GM19193 (cell line): ENCODE measurements around the gene COG7.

Source experiments
- POLR2A ChIP-seq: IDR thresholded peaks from 4 replicates; pipeline ENCODE4 v1.6.1; 2011; ENCODE audit not compliant: insufficient read depth, insufficient read length; ENCODE audit errors: extremely low read depth

Gene COG7

DNA sequence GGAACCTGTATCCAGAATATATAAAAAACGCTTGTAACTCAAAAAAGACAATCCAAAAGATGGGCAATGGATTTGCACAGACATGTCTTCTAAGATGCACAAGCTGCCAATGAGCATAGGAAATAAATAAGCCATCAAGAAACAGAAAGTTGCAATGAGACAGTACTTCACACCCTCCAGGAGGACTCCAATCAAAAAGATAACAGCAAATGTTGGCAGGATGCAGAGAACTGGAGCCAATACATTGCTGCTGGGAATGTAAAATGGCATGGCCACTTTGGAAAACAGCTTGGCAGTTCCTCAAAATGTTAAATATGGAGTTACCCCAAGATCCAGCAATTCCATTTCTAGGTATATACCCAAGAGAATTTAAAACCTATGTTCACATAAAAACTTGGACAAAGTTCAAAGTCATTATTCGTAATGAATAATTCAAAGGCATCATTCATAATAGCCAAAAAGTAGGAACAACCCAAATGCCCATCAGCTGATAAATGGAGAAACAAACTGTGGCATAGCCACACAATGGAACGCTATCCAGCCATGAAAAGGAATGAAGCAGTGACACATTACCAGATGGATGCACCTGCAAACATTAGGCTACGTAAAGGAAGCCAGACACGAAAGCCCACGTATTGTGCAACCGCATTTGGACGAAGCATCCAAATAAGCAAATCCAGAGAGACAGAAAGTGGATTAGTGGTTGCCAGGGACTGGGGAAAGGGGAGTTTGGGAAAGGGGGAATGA, 31.7 kb upstream of the COG7 start:
- TF ChIP-seq POLR2A = no peak

DNA sequence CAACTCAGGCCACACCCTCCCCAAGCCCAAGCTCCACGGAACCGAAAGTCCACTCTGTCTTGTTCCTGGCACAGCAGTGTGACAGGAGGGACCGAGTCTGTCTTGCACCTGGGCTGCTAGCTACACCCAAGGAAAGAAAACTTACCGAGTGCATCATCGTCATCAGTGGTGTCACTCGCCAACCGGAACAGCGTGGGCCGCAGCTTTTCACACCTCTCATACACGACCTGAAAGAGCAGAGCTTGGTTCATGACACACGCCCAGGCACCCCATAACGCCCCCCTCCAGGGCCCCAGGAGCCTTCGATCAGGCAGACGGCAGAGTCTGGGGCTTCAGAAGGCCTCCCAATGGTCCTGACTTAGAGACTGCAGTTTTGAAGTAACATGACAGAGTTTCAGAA, 29.8 kb upstream of the COG7 start:
- no peak for TF ChIP-seq POLR2A

DNA sequence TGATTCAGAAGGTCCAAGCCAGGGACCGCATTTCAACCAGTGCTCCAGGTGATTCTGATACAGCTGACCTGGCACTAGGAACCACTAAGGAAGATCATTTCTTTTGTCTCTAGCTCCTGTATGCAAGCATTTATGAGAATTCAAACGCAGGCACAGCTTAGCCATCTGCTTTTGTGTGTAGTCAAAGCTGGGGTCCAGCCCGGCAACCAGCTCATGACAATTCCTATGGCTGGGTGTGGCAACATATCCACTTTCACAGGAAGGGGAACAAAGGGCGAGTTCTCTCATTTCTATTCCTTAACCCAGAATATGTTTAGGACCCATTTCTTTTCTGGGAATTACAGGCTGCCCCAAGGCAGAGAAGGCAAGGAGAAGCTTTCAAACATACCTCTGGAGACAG, 27.3 kb upstream of the COG7 start:
- TF ChIP-seq POLR2A = no peak

DNA sequence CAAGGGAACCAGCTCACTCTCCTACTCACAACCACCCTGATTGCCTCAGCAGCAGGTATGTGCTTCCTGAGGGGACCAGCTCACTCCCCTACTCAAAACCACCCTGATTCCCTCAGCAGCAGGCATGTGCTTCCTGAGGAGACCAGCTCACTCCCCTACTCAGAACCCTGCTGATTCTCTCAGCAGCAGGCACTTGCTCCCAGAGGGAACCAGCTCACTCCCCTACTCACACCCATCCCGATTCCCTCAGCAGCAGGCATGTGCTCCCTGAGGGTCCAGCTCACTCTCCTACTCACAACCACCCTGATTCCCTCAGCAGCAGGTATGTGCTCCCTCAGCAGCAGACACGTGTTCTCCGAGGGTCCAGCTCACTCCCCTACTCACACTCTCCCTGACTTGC, 26.1 kb upstream of the COG7 start:
- no peak for TF ChIP-seq POLR2A

DNA sequence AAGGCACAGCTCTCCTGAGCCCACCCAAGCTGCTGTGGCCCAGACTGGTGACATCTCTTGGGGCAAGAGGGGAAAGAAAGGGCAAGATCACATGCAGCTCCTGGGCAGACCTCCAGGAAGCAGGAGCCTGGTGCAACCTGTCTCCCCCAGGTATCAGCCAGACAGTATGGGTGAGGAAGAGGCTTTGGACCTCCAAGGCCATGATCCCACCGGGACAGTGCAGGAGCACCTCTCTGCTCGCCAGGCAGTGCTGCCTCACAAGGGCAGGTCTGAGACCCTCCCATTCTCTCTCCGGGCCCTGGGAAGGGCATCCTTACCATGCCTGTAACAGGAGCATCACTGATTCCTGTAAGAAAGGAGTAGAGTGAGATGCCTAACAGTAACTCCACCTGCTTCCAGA, 25.6 kb upstream of the COG7 start:
- TF ChIP-seq POLR2A = no peak

DNA sequence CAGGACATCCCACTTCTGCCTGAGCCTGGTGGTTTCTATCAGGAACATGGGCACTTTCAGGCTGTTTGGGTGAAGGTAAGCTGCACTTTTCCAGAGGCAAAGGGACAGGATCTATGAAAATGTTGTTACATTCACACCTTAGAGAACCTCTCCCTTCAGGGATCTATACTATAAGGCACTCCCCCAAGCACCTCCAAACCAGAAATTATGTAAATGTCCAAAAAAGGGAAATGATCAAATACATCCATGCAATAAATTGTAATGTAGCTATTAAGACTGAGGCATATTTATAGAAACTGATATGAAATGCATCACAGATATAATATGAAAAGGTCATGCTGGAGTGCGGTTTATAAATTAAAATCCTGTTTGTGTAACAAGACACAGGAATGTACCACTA, 23.3 kb upstream of the COG7 start:
- TF ChIP-seq POLR2A = no peak

DNA sequence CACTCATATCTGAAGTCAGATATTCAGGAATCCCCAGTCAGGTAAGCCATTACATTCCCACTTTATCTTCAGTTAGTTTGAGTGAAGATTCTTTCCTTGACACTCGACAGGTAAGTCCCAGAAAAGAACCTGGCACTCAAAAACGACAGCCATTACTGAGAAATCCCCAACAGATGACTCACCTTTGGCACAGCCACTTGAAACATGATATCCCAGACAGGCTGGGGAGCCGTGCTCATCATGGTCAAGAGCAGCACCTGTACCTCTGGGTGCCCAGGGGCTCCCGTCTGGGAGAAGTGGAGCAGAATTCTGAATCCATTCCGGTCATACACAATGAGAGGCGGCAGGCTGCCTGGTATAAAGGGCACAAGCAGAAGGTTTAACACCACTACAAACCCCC, 16.8 kb upstream of the COG7 start:
- no peak for TF ChIP-seq POLR2A

DNA sequence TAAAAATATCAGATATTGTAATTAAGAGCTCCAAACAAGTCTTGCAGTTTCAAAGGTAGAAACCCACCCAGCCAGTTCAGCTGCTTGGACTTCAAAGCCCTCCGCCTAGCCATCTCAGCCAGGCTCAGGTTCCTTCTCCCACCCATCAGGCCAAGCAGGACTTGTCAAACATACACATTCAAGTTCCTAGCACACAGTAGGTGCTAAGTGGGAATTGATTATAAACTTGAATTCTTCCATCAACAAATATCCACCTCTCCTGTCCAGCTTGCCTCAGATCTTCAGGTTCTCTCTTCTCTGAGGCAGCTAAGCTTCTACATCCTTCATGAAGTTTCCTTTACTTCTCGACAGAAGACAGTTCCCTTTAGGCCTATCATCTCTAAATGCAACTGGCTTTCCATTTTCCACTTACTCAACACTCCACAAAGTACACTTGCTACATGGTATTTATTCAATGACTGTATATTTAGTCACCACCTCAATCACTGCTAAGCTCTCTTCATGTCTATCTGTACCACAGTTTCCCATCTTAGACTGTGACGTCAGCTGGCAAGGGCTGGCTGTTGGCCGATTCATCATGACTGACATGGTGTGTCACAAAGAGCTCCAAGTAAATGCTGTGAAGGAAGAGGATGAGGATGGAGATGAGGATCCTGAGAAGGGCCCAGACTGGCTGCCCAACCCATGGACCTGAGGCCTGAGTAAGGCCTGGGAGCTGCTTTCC, 13.3 kb upstream of the COG7 start:
- TF ChIP-seq POLR2A = no peak

DNA sequence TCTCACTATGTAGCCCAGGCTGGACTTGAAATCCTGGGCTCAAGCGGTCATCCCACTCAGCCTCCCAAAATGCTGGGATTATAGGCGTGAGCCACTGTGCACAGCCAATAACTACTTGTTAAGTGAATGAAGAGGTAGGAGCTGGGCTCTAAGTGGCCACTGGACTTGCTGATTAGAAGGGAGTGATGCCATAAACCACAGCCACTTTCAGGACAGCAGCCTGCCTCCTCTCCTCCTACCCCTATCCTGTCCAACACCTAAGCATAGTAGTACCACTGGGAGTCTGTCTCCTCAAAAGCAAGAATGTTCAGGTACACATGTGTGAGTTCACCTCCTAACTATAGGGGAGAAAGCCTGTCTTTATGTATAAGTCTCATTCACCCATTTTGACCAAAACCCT, 12.2 kb upstream of the COG7 start:
- no peak for TF ChIP-seq POLR2A

DNA sequence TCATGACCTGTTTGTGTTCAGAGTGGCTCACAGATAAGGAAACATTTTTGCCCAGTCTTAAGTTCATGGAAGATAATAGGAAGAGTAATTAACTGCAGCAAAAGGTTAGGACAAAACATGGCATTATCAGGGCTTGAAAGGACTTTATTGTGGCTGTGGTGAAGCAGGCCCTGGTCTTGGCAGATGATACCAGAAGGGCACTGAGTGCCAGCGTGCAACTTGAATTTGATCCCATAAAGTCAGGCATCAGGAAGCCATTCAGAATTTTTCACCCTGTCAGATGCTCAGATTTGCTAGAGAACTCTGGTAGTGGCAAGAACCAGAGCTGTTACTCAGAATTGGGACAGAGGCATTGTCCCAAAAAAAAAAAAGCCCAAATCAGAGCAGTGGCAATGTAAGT, 11.2 kb upstream of the COG7 start:
- no peak for TF ChIP-seq POLR2A

DNA sequence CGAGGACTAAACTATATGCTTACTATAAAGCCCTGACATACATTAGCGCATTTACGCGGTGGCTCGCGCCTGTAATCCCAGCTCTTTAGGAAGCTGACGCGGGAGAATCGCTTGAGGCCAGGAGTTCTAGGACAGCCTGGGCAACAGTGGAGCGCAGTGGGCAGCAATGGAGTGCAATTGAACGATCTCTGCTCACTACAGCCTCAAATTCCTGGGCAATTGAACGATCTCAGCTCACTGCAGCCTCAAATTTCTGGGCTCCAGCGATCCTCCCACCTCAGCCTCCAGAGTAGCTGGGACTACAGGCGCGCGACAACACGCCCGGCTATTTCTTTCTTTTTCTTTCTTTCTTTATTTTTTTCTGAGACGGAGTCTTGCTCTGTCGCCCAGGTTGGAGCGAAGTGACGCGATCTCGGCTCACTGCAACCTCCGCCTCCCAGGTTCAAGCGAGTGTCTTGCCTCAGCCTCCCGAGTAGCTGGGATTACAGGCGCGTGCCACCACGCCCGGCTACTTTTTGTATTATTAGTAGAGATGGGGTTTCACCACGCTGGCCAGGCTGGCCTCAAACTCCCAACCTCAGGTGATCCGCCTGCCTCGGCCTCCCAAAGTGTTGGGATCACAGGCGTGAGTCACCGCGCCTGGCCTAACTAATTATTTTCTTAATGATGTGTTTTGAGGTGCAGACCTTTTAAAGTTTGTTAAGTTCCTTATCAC, 506 bp upstream of the COG7 start:
- no peak for TF ChIP-seq POLR2A

DNA sequence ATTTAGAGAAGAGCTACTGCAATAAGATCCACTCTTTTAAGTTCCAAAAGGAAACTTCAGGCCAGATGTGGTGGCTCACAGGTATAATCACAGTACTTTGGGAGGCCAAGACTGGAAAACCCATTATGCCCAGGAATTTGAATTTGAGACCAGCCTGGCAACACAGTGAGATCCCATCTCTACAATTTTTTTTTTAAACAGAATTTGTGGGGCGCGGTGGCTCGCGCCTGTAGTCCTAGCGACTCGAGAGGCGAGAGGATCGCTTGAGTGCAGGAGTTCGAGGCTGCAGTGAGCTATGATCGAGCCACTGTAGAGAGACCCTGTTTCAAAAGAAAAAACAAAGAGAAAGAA, 793 bp downstream of the COG7 start:
- no peak for TF ChIP-seq POLR2A

DNA sequence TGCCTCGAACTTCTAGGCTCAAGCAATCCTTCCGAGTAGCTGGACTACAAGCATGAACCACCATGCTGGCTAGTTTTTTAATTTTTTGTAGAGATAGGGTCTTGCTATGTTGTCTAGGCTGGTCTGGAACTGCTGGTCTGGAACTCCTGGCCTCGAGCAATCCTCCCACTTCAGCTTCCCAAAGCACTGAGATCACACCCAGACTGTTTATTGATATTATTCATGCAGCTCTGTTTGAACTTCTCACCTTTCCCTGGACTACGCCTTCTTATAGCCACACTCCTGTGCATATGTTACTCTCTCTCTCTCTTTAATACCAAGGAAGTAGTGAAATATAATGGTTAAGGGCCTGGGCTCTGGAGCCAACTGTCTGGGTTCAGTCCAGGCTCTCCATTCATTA, 4.6 kb downstream of the COG7 start:
- no peak for TF ChIP-seq POLR2A

DNA sequence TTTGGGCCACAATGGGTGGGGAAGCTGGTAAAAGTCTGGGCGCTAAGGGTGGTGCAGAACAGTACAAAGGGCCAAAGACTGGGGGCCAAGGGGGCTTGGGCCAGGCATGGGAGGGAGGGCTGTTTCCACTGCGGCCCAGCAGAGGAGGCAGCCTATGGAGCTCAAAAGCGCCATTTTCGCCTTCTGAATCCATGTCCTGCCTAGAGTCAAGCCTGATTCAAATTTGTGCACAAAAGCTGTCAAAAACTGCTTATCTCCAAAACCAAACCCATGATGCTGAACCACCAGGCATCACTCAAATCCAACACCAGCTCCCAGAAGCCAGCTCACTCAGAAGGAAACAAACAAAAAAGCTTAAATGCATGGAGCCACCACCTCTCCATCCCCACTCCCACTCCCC, 16.0 kb downstream of the COG7 start:
- no peak for TF ChIP-seq POLR2A

DNA sequence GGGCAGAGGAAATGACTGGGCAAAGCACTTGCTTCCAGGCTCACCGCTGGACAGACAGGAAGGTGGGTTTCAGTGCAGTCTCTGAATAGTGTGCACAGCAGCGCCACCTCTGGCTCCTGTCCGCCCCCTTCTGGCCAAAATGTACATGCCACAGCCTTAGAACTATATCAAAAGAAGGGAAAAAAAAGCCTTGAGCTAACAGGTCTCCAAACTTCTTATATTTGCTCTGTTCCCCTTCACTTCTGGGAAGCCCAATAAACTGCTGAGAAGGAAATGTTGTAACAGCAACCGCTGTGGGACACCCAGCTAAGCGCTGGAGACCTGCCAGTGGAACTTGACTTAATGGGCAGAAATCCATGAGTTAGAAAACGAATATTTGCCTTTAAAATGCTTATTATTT, 17.5 kb downstream of the COG7 start:
- TF ChIP-seq POLR2A = no peak

DNA sequence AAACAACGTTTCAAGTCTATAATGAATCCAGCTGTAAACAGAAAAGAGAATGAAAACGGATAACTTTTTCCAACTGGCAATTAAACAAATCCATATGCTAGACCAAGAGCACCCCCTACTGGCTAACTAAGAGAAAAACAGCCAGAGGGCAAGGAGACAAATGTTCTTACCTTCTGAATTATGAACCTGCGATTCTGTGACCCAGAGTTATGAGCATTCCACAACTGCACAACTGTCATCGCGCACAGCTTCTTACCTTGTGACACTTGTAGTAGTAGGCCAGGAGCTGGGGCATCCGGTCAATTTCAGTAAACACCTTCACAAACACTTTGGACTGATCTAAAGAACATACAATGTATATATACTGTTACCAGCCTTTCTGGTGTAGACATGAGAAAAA, 18.6 kb downstream of the COG7 start:
- TF ChIP-seq POLR2A = no peak
